PC-9 (cell line): ENCODE results near the gene SYNJ2.

Source experiments
- CTCF ChIP-seq: fragments of 200-600 bp; sonication (generic); conservative IDR thresholded peaks from 2 replicates; pipeline ENCODE4 v1.6.1; 2017; ENCODE audit warnings: mixed run types, antibody characterized with exemption, mild to moderate bottlenecking, moderate library complexity
- EZH2 ChIP-seq: fragments of 200-600 bp; sonication (generic); IDR thresholded peaks from 2 replicates; pipeline ENCODE4 v1.8.0; 2017; ENCODE audit warnings: antibody characterized with exemption, low read depth

- TF ChIP-seq CTCF (no peak), EZH2 (no peak)
Measured at GRCh38 chr6:158002249-158002950, 20.7 kb downstream of the SYNJ2 start.
